Gastrocnemius medialis (tissue), 4 donors: ENCODE data around the gene ZNF648.

Source experiments
- CTCF ChIP-seq, 5 experiments: fragments of 450-650 bp in 3 of 5; fragments of 200-600 bp in 2 of 5; sonication (generic) in 2 of 5; IDR thresholded peaks in 4 of 5; conservative IDR thresholded peaks in 1 of 5; 1 replicate in 4 of 5; 2 replicates in 1 of 5; pipeline ENCODE4 v1.5.1; 2016 to 2019; ENCODE audit warnings: antibody characterized with exemption in 5 of 5, mild to moderate bottlenecking in 3 of 5, moderate library complexity in 3 of 5
- POLR2A ChIP-seq, 2 donors: fragments of 450-650 bp; IDR thresholded peaks; one replicate each; pipeline ENCODE4 v1.6.1; 2017; ENCODE audit warnings: antibody characterized with exemption in 2 of 2, mild to moderate bottlenecking in 2 of 2, moderate library complexity in 2 of 2

- no peak for TF ChIP-seq POLR2A (IDR thresholded peaks at IDR 0.05)
- TF ChIP-seq CTCF (IDR thresholded peaks at IDR 0.05 in 4 of 5, conservative IDR thresholded peaks at IDR 0.05 in 1 of 5), result no peak
These were observed 32.3 kb upstream of the ZNF648 start for GRCh38 chr1:182093781-182094180.
